Measurements from ENCODE around the gene APOBEC3G.

- TF ChIP-seq, protein P1, sequence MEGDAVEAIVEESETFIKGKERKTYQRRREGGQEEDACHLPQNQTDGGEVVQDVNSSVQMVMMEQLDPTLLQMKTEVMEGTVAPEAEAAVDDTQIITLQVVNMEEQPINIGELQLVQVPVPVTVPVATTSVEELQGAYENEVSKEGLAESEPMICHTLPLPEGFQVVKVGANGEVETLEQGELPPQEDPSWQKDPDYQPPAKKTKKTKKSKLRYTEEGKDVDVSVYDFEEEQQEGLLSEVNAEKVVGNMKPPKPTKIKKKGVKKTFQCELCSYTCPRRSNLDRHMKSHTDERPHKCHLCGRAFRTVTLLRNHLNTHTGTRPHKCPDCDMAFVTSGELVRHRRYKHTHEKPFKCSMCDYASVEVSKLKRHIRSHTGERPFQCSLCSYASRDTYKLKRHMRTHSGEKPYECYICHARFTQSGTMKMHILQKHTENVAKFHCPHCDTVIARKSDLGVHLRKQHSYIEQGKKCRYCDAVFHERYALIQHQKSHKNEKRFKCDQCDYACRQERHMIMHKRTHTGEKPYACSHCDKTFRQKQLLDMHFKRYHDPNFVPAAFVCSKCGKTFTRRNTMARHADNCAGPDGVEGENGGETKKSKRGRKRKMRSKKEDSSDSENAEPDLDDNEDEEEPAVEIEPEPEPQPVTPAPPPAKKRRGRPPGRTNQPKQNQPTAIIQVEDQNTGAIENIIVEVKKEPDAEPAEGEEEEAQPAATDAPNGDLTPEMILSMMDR (conservative IDR thresholded peaks at IDR 0.05; ENCODE audit: low read depth, low read length) = no peak
- TF ChIP-seq MXI1 (IDR thresholded peaks at IDR 0.05; ENCODE audit: borderline replicate concordance, low read depth, low read length) = no peak
Measured at GRCh38 chr22:39133871-39134270, 56.8 kb downstream of the APOBEC3G start.
